Hepatocyte (in vitro differentiated cells): ENCODE measurements around the gene KHDRBS1. TPM values are rescaled to one million over a fixed set of nuclear protein-coding genes. Genes with fewer than 3 reads are reported as not detected.
A peak's percentile ranks its signal among the peaks of the same experiment; 100 is the strongest.

Experiments
- DNase-seq: peaks from one replicate; pipeline ENCODE4 v3.0.0-alpha.2; 2016; ENCODE audit warnings: low spot score
- H2AFZ ChIP-seq: fragments of 200-600 bp; sonication (generic); 2 replicates; pipeline ENCODE4 v1.6.0; 2016; ENCODE audit warnings: antibody characterized with exemption, mild to moderate bottlenecking
- H3K27ac ChIP-seq: fragments of 200-600 bp; sonication (generic); 2 replicates; pipeline ENCODE4 v1.5.1; 2016; ENCODE audit warnings: mild to moderate bottlenecking
- H3K27me3 ChIP-seq: fragments of 200-600 bp; sonication (generic); 2 replicates; pipeline ENCODE4 v1.6.1; 2016
- H3K36me3 ChIP-seq: fragments of 200-600 bp; sonication (generic); replicated peaks from 2 replicates; pipeline ENCODE4 v1.5.1; 2016; ENCODE audit warnings: low read depth; ENCODE audit not compliant: insufficient read depth
- H3K4me1 ChIP-seq: fragments of 200-600 bp; sonication (generic); 2 replicates; pipeline ENCODE4 v1.5.1; 2016; ENCODE audit warnings: mild to moderate bottlenecking, moderate library complexity; ENCODE audit not compliant: insufficient read depth
- H3K4me2 ChIP-seq: fragments of 200-600 bp; sonication (generic); 2 replicates; pipeline ENCODE4 v1.6.0; 2016
- H3K4me3 ChIP-seq: fragments of 200-600 bp; sonication (generic); 2 replicates; pipeline ENCODE4 v1.5.1; 2016; ENCODE audit warnings: mild to moderate bottlenecking
- H3K79me2 ChIP-seq: fragments of 200-600 bp; sonication (generic); 2 replicates; pipeline ENCODE4 v1.6.0; 2017; ENCODE audit warnings: mild to moderate bottlenecking
- H3K9me2 ChIP-seq: fragments of 200-600 bp; sonication (generic); replicated peaks from 2 replicates; pipeline ENCODE4 v1.6.0; 2017; ENCODE audit warnings: mild to moderate bottlenecking; ENCODE audit not compliant: insufficient read depth
- H3K9me3 ChIP-seq: fragments of 200-600 bp; sonication (generic); 2 replicates; pipeline ENCODE4 v1.5.1; 2016; ENCODE audit warnings: low read depth, mild to moderate bottlenecking
- H4K20me1 ChIP-seq: fragments of 200-600 bp; sonication (generic); 2 replicates; pipeline ENCODE4 v1.6.0; 2016; ENCODE audit warnings: mild to moderate bottlenecking; ENCODE audit not compliant: insufficient read depth, poor library complexity, severe bottlenecking
- EZH2 ChIP-seq: fragments of 200-600 bp; sonication (generic); IDR thresholded peaks from 2 replicates; pipeline ENCODE4 v1.6.1; 2016; ENCODE audit warnings: antibody characterized with exemption, mild to moderate bottlenecking, borderline replicate concordance
- EZH2phosphoT487 ChIP-seq: fragments of 200-600 bp; sonication (generic); IDR thresholded peaks from one replicate; pipeline ENCODE4 v1.6.1; 2018; ENCODE audit warnings: antibody characterized with exemption, mild to moderate bottlenecking, low read depth, moderate library complexity; ENCODE audit not compliant: unreplicated experiment, severe bottlenecking
- WGBS: methylation state at CpG from one replicate; pipeline ENCODE4 v1.1.6; 2016; ENCODE audit warnings: low lambda C conversion rate; ENCODE audit errors: missing lambda C conversion rate; 5-methylcytosine and 5-hydroxymethylcytosine counted together
- polyA plus RNA-seq: library from polyadenylated mRNA; unstranded; fragments of >200 nt; fragmentation: Nextera tagmentation; extraction: Ambion mirVana; gene quantifications from 2 replicates; pipeline ENCODE4 v1.2.1, GENCODE V29; 2016
- total RNA-seq: library from RNA; depleted of rRNA; stranded (reverse); fragments of >200 nt; gene quantifications from 2 replicates; pipeline ENCODE4 v1.2.3, GENCODE V29; 2014
- TF ChIP-seq, protein P1 (sequence below): fragments of 200-600 bp; sonication (generic); IDR thresholded peaks from 2 replicates; pipeline ENCODE4 v1.5.1; 2016; ENCODE audit warnings: antibody characterized with exemption, mild to moderate bottlenecking; ENCODE audit not compliant: poor library complexity

KHDRBS1 gene
- total and polyA plus RNA-seq, 2 experiments from 2014 or later: 81.9 to 98.7 TPM

- DNase-seq: peak; percentile 43
- Histone ChIP-seq H3K9me3 (no peaks in the 10 kb centered on the region), H4K20me1 (no peaks in the 10 kb centered on the region), H2AFZ (no peak overlapping the region), H3K4me2 (no peak overlapping the region), H3K9me2 (no peaks in the 10 kb centered on the region), H3K79me2 (no peaks in the 10 kb centered on the region), H3K27ac (peak overlapping the region; percentile 19), H3K27me3 (no peaks in the 10 kb centered on the region), H3K36me3 (no peaks in the 10 kb centered on the region), H3K4me1 (peaks cover 5% of the 10 kb centered on the region), H3K4me3 (no peak overlapping the region)
- no peak for TF ChIP-seq EZH2
- TF ChIP-seq, protein P1, sequence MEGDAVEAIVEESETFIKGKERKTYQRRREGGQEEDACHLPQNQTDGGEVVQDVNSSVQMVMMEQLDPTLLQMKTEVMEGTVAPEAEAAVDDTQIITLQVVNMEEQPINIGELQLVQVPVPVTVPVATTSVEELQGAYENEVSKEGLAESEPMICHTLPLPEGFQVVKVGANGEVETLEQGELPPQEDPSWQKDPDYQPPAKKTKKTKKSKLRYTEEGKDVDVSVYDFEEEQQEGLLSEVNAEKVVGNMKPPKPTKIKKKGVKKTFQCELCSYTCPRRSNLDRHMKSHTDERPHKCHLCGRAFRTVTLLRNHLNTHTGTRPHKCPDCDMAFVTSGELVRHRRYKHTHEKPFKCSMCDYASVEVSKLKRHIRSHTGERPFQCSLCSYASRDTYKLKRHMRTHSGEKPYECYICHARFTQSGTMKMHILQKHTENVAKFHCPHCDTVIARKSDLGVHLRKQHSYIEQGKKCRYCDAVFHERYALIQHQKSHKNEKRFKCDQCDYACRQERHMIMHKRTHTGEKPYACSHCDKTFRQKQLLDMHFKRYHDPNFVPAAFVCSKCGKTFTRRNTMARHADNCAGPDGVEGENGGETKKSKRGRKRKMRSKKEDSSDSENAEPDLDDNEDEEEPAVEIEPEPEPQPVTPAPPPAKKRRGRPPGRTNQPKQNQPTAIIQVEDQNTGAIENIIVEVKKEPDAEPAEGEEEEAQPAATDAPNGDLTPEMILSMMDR: peak; percentile 33
- WGBS: 58% methylated on average over 6 of the region's 6 CpGs
Measured at GRCh38 chr1:31977385-31978131, 36.1 kb upstream of the KHDRBS1 start.

- Histone ChIP-seq H3K9me3 (no peaks in the 10 kb centered on the region), H3K36me3 (no peaks in the 10 kb centered on the region), H3K4me3 (no peak overlapping the region), H2AFZ (no peak overlapping the region), H3K27ac (no peak overlapping the region), H3K79me2 (no peaks in the 10 kb centered on the region), H3K27me3 (no peaks in the 10 kb centered on the region), H3K4me2 (no peak overlapping the region), H3K4me1 (peaks cover 5% of the 10 kb centered on the region), H3K9me2 (no peaks in the 10 kb centered on the region), H4K20me1 (no peaks in the 10 kb centered on the region)
- TF ChIP-seq EZH2 (no peak), EZH2phosphoT487 (no peak)
- TF ChIP-seq, protein P1: no peak
- DNase-seq: no peak
- 68% methylated on average over 4 of the region's 4 CpGs for WGBS
Measured at GRCh38 chr1:31978843-31979400, 34.7 kb upstream of the KHDRBS1 start.

DNA sequence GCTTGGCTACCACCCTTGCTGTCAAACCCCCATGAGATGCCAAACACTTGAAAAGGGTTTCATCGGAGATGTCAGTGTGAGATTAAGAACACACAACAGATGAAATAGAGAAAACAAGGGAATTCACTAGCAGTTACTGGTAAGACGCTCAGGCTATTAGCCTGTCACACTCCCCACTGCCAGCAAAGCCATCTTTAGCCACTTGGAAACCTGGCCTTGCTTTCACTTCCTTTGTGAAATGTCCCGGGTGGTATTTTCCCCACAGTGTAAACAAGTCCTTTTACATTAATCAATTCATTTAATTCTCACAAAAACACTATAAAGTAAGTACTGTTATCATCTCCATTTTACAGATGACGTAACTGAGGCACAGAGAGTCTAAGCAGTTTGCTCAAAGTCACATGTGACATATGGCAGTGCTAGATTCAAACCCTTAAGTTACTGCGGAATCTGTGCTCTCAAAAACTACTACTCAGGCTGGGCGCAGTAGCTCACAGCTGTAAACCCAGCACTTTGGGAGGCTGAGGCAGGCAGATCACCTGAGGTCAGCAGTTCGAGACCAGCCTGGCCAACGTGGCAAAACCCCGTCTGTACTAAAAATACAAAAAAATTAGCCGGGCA is 32.7 kb upstream of the KHDRBS1 start:
- TF ChIP-seq EZH2phosphoT487: no peak
- TF ChIP-seq, protein P1: no peak
- no peak for TF ChIP-seq EZH2

More for the DNA sequence above, 32.7 kb upstream of the KHDRBS1 start:
- H3K9me3 ChIP-seq: no peaks in the 10 kb centered on the region
- H3K27me3 ChIP-seq: no peaks in the 10 kb centered on the region
- H3K4me1 ChIP-seq: peaks cover 9% of the 10 kb centered on the region
- DNase-seq: no peak
- H3K36me3 ChIP-seq: no peaks in the 10 kb centered on the region
- H3K4me2 ChIP-seq: no peak overlapping the region
- 84% methylated on average over 10 of the region's 10 CpGs for WGBS
- H2AFZ ChIP-seq: no peak overlapping the region
- H3K4me3 ChIP-seq: no peak overlapping the region
- H4K20me1 ChIP-seq: no peaks in the 10 kb centered on the region
- no peaks in the 10 kb centered on the region for H3K79me2 ChIP-seq
- no peaks in the 10 kb centered on the region for H3K9me2 ChIP-seq
- H3K27ac ChIP-seq: no peak overlapping the region
